Heart right ventricle (tissue), 16 donors: Measurements from ENCODE around the gene SLX9. TPM values are rescaled to one million over a fixed set of nuclear protein-coding genes. Genes with fewer than 3 reads are reported as not detected.

ENCODE experiments used
- ATAC-seq, 8 donors: fragments of 200-7000 bp; cut with Tn5 transposase; one replicate each; pipeline ENCODE4 v1.9.1; 2020; ENCODE audit warnings: mild to moderate bottlenecking in 8 of 8, moderate library complexity in 8 of 8, moderate number of reproducible peaks in 1 of 8
- DNase-seq, 2 donors: peaks; one replicate each; pipeline ENCODE4 v3.0.0-alpha.2; 2020
- H3K27ac ChIP-seq, 10 donors: fragments of 200-600 bp; sonication (generic) in 2 of 10; one replicate each; pipeline versions ENCODE4 v1.5.0 to v1.8.0; 2020 to 2022; ENCODE audit warnings: mild to moderate bottlenecking in 3 of 10
- H3K27me3 ChIP-seq, 7 donors: fragments of 200-600 bp; one replicate each; pipeline ENCODE4 v1.8.0; 2021 to 2022; ENCODE audit warnings: mild to moderate bottlenecking in 2 of 7
- H3K36me3 ChIP-seq, 9 donors: fragments of 200-600 bp; sonication (generic) in 1 of 9; one replicate each; pipeline versions ENCODE4 v1.5.0 to v1.8.0; 2020 to 2022; ENCODE audit warnings: mild to moderate bottlenecking in 2 of 9
- H3K4me1 ChIP-seq, 9 donors: fragments of 200-600 bp; sonication (generic) in 1 of 9; one replicate each; pipeline versions ENCODE4 v1.5.0 to v1.8.0; 2020 to 2022; ENCODE audit warnings: mild to moderate bottlenecking in 4 of 9
- H3K4me3 ChIP-seq, 10 donors: fragments of 200-600 bp; sonication (generic) in 2 of 10; one replicate each; pipeline versions ENCODE4 v1.5.0 to v1.8.0; 2020 to 2022; ENCODE audit warnings: mild to moderate bottlenecking in 7 of 10, moderate library complexity in 2 of 10
- H3K9me3 ChIP-seq, 11 donors: fragments of 200-600 bp in 10 of 11; sonication (generic) in 2 of 11; one replicate each; pipeline versions ENCODE4 v1.5.0 to v1.8.0; 2013 to 2022; ENCODE audit warnings: mild to moderate bottlenecking in 2 of 11, control low read depth in 1 of 11, moderate library complexity in 1 of 11
- WGBS, 2 donors: extraction: QIAGEN DNeasy Blood & Tissue Kit; methylation state at CpG; one replicate each; pipeline ENCODE4 v1.1.7; 2013; ENCODE audit warnings: inconsistent platforms in 1 of 2; 5-methylcytosine and 5-hydroxymethylcytosine counted together
- intact Hi-C, 10 donors: fragments of 100-400 bp; cut with DNase I; formaldehyde crosslinking; loops; one replicate each; pipeline versions ENCODE4 v1.11.1 to v1.14.2; 2022
- polyA plus RNA-seq, 2 donors: library from polyadenylated mRNA; stranded (reverse); fragments of 200-250 nt; gene quantifications; one replicate each; pipeline ENCODE4 v1.2.3, GENCODE V29; 2013
- total RNA-seq, 10 donors: library from RNA; stranded (reverse); fragmentation: NEBNext Ultra II Directional in 3 of 10; extraction: Animal tissue kit (Norgen Biotek cat#: 25700) in 3 of 10; gene quantifications; one replicate each; pipeline versions ENCODE4 v1.2.1 to v1.2.4, GENCODE V29; 2021 to 2023
- TF ChIP-seq, protein P1 (sequence below), 9 donors: fragments of 200-600 bp; sonication (generic) in 2 of 9; IDR thresholded peaks; one replicate each; pipeline versions ENCODE4 v1.5.0 to v1.8.0; 2021 to 2022; ENCODE audit warnings: antibody characterized with exemption in 9 of 9, mild to moderate bottlenecking in 5 of 9, moderate library complexity in 1 of 9
- donor health status: Arrhythmogenic right ventricular cardiomyopathy.
- donor health status: ischemic (EF 13 %, LVEDD 7.1; RV severe dilation, severe dysfunction).
- donor health status: healthy with polysubstance abuse.
- donor health status: DM: no; HTN: yes; CAD: no.
- donor health status: DM: no; HTN: no; CAD: no.
- donor health status: ischemic (EF 25% LVEDD 6.9; RV normal size, moderate dysfunction).
- donor health status: ischemic (EF 25% LVEDD 5.7; RV mildly dilated, moderate dysfunction).
- donor health status: healthy.
- donor health status: DM: yes; HTN: yes; CAD: no.
- donor health status: Ischemic cardiomyopathy.
- donor health status: ischemic (EF 35%, LVEDD 5.7; RV mildly dilated, moderate dysfunction).
- donor health status: nonischemic (EF 11% LVEDD 7.7; RV severe dilation, severe dysfunction).
- donor health status: DM: yes; HTN: yes; CAD: no.
- donor health status: PGD.
- donor health status: ischemic (EF 29% LVEDD 5.4; RV normal size, mild dysfunction).
- donor health status: nonischemic (EF 23%, LVEDD 6.1; RV moderate dilation, normal function).

SLX9 gene
- total and polyA plus RNA-seq, 12 donors = 42.4 to 83.6 (median 57.3) TPM

DNA sequence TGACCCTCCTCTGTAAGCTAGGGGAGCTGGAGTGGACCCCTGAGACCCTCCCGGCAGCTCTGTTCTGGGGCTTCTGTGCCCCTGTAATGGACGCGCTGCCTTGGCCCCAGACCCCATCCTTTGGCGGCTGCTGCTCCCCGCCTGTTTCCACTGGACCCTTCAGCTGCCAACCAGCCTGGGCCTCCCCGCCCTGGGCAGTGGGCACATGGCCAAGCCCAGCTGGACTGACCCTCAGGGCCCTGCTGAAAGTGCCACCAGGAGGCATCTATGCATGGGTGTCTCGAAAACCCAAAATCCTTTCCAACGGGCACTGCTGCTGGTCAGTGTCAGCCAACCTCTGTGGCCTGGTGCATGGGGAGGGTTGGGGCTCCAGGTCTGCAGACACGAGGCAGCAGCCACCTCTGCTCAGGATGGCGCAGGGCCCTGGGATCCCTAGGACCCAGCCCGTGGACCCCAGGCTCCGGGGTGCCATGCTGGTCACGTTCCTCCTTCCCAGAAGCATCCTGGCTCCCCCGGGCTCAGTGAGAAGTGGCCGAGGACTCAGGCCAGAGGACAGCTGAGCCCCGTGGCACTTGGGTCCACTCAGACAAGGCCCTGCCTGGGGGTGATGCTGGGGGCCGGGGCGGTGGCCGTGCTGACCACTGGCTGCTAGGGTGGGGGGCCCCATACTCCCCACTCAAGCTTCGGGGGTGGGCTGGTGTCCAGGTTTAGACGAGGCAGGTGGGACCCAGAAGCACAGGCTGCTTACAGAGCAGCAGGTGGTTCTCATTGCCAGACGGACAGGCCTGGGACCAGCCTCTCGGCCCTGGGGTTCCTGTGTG is 46.9 kb downstream of the SLX9 start:
- TF ChIP-seq, protein P1, sequence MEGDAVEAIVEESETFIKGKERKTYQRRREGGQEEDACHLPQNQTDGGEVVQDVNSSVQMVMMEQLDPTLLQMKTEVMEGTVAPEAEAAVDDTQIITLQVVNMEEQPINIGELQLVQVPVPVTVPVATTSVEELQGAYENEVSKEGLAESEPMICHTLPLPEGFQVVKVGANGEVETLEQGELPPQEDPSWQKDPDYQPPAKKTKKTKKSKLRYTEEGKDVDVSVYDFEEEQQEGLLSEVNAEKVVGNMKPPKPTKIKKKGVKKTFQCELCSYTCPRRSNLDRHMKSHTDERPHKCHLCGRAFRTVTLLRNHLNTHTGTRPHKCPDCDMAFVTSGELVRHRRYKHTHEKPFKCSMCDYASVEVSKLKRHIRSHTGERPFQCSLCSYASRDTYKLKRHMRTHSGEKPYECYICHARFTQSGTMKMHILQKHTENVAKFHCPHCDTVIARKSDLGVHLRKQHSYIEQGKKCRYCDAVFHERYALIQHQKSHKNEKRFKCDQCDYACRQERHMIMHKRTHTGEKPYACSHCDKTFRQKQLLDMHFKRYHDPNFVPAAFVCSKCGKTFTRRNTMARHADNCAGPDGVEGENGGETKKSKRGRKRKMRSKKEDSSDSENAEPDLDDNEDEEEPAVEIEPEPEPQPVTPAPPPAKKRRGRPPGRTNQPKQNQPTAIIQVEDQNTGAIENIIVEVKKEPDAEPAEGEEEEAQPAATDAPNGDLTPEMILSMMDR (IDR thresholded peaks at IDR 0.05) = no peak
- H3K27me3 ChIP-seq = no peaks in the 10 kb centered on the region
- ATAC-seq (no peak), DNase-seq (peak in 1 of 2 donors; percentile 14)
- H3K4me1 ChIP-seq = peaks cover 2 to 51% (median 22%) of the 10 kb centered on the region in 9 donors
- intact Hi-C loops = no loop called here
- H3K9me3 ChIP-seq = no peaks in the 10 kb centered on the region
- H3K27ac ChIP-seq = no peak overlapping the region
- no peaks in the 10 kb centered on the region for H3K36me3 ChIP-seq
- no peak overlapping the region for H3K4me3 ChIP-seq
- WGBS, 2 donors = 88% methylated on average over 22 to 23 of the region's 23 CpGs

DNA sequence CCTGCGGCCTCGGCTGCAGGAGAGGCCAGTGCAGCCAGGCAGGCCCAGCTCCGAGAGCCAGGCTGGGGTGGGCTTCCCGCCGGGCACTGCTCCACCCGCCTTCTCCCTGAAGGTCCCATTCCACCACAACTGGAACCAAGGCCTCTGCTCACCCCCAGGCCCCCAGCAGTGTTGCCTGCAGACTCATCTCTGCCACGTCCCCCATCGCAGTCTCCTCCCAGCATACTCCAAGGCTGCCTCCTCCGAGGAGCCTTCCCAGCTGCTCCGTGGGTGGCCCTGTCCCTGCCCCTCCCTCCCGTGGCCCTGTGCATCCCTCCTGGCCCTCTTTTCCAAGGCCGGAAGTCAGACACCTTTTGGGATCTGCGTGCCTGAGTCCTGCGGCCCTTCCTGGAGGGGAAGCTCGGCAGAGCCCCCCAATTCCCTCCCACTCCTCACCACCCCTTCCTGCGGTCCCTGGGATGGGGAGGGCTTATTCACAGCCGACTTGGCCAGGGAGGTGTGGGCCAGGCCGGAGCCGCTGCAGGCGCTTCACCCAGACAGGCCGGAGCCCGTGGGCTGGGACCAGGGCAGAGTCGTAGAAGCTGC is 47.6 kb downstream of the SLX9 start:
- peak in 1 of 2 donors; percentile 15 for DNase-seq
- 79% methylated on average over 23 of the region's 23 CpGs for WGBS, 2 donors
- H3K27ac ChIP-seq = no peak overlapping the region
- no peaks in the 10 kb centered on the region for H3K9me3 ChIP-seq
- H3K4me1 ChIP-seq = peaks cover 2 to 55% (median 22%) of the 10 kb centered on the region in 9 donors
- TF ChIP-seq, protein P1 (IDR thresholded peaks at IDR 0.05) = no peak
- no peaks in the 10 kb centered on the region for H3K27me3 ChIP-seq
- intact Hi-C loops = no loop called here
- ATAC-seq = no peak
- H3K4me3 ChIP-seq = no peak overlapping the region
- no peaks in the 10 kb centered on the region for H3K36me3 ChIP-seq

DNA sequence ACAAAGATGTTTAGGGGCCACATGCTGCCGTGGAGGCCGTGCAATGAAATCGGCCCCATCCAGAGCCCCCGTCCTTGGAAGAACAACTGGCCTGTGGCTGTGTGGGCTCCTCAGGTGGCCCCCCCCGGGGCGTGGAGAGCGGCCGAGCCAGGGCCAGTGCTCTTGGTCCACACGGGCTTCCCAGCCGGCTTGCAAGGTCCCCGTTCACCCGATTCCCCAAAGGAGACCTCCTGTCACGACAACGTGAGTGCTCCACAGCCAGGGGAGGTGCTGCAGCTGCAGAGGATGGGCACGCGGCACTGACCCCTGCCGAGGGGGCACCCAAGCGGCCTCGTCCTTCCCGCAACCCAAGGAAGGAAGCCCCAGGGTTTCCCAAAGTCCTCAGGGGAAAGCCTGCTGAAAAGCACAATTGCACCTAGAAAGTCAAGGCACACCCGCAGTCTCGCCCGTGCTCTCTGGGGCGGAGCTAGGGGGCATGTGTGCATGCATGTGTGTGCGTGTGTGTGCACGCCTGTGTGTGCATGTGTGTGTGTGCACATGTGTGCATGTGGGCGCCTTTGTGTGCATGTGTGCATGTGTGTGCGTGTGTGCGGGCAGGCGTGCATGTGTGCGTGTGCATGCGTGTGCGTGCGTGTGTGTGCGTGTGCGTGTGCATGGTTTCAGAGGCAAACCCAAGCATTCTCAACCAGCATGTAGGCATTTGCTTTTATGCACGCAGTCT is 48.2 kb downstream of the SLX9 start:
- DNase-seq (peak in 1 of 2 donors; percentile 10), ATAC-seq (no peak)
- WGBS, 2 donors = 75 to 78% methylated on average over 37 of the region's 37 CpGs
- intact Hi-C loops = no loop called here
- H3K36me3 ChIP-seq = no peaks in the 10 kb centered on the region
- peaks cover 0 to 49% (median 16%) of the 10 kb centered on the region in 9 donors for H3K4me1 ChIP-seq
- H3K9me3 ChIP-seq = no peaks in the 10 kb centered on the region
- TF ChIP-seq, protein P1 (IDR thresholded peaks at IDR 0.05) = no peak
- H3K27me3 ChIP-seq = no peaks in the 10 kb centered on the region
- no peak overlapping the region for H3K27ac ChIP-seq
- H3K4me3 ChIP-seq = no peak overlapping the region
